Activated naive CD8-positive, alpha-beta T cell treated with anti-CD3 and anti-CD28 coated beads, Interleukin-2, amount 50 U/mL, for 24 hours (primary cell): ENCODE data around the gene CEPT1.

Experiments used
- ATAC-seq: fragments of 150-1000 bp; cut with Tn5 transposase; one replicate; pipeline ENCODE4 v1.10.0; 2021
- DNase-seq: peaks from one replicate; pipeline ENCODE4 v3.0.0; 2021
- H3K27ac Mint-ChIP-seq: one replicate; pipeline ENCODE4 v1.8.0; 2021; ENCODE audit warnings: mild to moderate bottlenecking, mixed read lengths
- H3K27me3 Mint-ChIP-seq: one replicate; pipeline ENCODE4 v1.8.0; 2021; ENCODE audit warnings: mixed read lengths
- H3K36me3 Mint-ChIP-seq: one replicate; pipeline ENCODE4 v1.8.0; 2021; ENCODE audit warnings: low read depth, mixed read lengths
- H3K4me1 Mint-ChIP-seq: one replicate; pipeline ENCODE4 v1.8.0; 2021; ENCODE audit warnings: mixed read lengths
- H3K4me3 Mint-ChIP-seq: one replicate; pipeline ENCODE4 v1.8.0; 2021; ENCODE audit warnings: mild to moderate bottlenecking, moderate library complexity, mixed read lengths
- H3K9me3 Mint-ChIP-seq: one replicate; pipeline ENCODE4 v1.8.0; 2021; ENCODE audit warnings: mixed read lengths

CEPT1 gene

DNA sequence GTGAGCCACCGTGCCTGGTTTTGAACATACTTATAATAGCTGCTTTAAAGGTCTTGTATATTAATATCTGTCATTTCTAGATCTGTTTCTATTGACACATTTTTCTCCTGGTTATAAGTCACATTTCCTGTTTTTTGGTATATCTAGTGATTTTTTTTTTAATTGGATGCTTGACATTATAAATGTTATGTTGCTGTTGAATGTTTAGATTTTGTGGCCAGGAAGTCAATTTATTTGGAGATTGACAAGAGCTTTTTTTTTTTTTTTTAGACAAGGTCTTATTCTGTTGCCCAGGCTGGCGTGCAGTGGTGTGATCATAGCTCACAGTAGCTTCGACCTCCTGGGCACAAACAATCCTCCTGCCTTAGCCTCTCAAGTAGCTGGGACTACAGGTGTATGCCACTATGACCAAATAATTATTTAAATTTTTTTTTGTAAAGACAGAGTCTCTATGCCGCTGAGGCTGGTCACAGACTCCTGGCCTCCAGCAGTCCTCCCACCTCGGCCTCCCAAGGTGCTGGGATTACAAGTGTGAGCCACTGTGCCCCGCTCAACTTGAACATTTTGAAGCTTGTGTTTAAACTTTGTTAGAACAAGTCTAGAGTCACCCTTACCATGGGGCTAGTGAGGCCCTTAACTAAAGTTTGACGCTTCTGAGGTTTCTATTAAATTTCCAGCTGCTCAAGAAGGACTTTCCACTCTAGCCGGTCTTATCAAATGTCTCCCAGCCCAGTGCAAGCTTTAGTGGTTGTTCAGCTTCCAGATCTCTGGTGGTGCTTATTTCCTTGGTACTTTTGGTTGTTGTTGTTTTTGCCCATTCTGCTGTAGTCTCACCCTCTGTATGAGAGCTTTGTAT lies 78.9 kb downstream of the CEPT1 start:
- no peaks in the 10 kb centered on the region for H3K27me3 Mint-ChIP-seq
- H3K4me3 Mint-ChIP-seq: peak overlapping the region; percentile 74
- H3K36me3 Mint-ChIP-seq: peaks cover 2% of the 10 kb centered on the region
- peaks cover 97% of the 10 kb centered on the region for H3K4me1 Mint-ChIP-seq
- ATAC-seq: no peak
- H3K9me3 Mint-ChIP-seq: no peaks in the 10 kb centered on the region
- H3K27ac Mint-ChIP-seq: peak overlapping the region; percentile 95
- no peak for DNase-seq

DNA sequence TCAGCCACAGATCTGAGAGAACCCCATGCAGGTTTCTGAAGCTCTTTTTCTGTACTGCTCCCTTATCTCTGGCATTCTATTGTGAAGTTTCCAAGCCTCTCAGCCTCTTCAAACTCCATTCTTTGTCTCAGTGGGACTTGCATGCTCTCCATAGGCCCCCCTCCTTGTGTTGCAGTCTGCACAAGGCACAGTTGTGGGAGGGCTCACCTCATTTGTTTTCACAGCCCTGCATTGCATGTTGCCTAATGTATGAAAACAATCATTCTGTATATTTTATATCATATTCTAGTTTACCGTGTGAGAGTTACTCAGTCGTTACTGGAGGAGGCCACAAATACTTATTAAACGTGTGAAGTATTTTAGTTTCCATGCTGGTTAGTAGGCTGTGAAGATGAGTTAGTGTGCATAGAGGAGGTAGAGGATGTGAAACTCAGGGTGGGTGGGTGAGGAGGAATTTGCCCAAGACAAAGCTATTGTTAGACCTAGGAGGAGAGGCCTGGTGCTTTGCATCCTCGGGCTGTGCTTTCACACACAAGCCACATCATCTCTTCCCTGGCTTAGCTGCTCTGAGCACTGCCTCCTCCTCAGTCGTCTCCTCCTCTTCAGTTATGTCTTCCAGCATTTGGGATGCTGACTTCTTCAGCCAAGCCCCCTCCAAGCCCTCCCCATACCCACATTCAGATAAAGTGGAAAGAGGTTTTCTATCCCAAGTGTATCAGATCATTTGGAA lies 79.7 kb downstream of the CEPT1 start:
- Mint-ChIP-seq H3K27ac (peak overlapping the region; percentile 95), H3K36me3 (peaks cover 2% of the 10 kb centered on the region), H3K9me3 (no peaks in the 10 kb centered on the region), H3K4me1 (peaks cover 94% of the 10 kb centered on the region), H3K27me3 (no peaks in the 10 kb centered on the region), H3K4me3 (peak overlapping the region; percentile 57)
- DNase-seq: peak; percentile 61
- ATAC-seq: peak; percentile 50

DNA sequence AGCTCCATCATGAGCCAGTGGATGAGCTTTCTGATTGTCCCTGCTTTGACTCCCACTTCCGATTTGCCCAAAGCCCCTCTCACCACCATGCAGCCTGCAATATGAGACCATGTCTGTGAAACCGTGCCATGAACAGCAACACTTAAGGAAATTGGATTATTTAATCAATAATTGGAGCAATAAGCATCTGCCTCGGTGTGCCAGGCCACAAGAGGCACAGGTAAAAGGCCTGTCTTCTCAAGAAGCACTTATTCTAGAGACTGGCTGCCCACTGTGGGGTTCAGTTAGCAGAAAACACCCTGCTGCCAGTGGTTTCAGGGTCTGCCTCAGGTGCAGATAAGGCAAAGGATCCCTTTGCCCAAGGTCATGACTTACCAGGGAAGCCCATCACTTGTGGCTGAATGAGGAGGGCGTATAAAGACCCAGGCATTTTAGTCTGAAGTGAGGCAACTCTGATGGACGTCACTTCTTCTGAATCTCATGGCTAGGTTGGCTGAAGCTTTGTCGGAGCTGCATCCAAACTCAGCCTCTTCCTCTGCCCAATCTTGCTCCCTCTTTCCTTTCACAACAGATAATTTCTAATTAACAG lies 80.4 kb downstream of the CEPT1 start:
- Mint-ChIP-seq H3K36me3 (peaks cover 2% of the 10 kb centered on the region), H3K4me1 (peaks cover 94% of the 10 kb centered on the region), H3K27me3 (no peaks in the 10 kb centered on the region), H3K27ac (peak overlapping the region; percentile 95), H3K4me3 (peak overlapping the region; percentile 52), H3K9me3 (no peaks in the 10 kb centered on the region)
- DNase-seq (no peak), ATAC-seq (no peak)

DNA sequence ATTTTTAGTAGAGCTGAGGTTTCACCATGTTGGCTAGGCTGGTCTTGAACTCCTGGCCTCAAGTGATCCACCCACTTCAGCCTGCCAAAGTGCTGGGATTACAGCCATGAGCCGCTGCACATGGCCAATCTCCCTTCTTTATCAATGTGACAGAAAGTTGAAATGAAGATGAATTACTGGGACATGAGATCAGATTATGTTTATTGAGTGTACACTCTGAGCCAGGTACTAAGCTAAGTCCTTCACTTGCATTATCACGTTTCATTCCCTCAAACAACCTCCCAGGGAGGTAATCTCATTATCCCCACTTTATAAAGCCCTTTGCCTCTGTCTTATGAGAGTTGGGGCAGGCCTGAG lies 81.2 kb downstream of the CEPT1 start:
- peak overlapping the region; percentile 95 for H3K27ac Mint-ChIP-seq
- no peak for ATAC-seq

DNA sequence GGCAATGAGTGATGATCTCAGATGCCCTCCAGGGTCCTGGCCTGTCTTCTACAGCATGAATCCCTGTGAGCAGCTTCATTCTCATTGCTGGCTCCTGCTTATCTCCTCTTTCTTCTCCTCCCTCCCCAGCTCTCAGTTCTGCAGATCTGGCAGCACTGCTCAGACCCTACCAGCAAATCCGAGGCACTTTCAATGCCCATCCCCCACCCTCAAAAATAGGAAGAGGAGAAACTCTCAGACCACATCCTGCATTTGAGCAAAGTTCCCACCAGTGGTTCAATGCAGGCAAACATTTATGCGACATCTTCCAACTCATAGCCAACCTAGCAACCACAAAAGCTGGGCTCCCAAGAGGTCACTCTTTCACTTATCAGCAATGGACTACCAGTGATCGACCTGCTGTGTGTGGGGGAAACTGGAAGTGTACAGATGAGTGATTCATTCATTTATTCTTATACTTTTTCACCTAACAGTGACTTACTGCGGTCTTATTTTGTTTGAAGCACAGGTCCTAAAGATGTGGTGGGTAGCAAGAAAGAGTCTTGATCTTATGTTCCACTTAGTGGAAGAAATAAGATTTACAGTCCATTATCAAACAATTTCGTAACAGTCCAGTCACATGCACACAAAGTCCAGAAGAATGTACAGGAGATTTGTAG lies 81.7 kb downstream of the CEPT1 start:
- Mint-ChIP-seq H3K9me3 (no peaks in the 10 kb centered on the region), H3K4me1 (peaks cover 94% of the 10 kb centered on the region), H3K27me3 (no peaks in the 10 kb centered on the region), H3K4me3 (peak overlapping the region; percentile 69), H3K36me3 (peaks cover 2% of the 10 kb centered on the region), H3K27ac (peak overlapping the region; percentile 95)
- ATAC-seq (peak; percentile 68), DNase-seq (peak; percentile 68)

More for the DNA sequence above, 81.2 kb downstream of the CEPT1 start:
- Mint-ChIP-seq H3K27me3 (no peaks in the 10 kb centered on the region), H3K9me3 (no peaks in the 10 kb centered on the region), H3K36me3 (peaks cover 2% of the 10 kb centered on the region), H3K4me3 (peak overlapping the region; percentile 69), H3K4me1 (peaks cover 94% of the 10 kb centered on the region)
- no peak for DNase-seq

DNA sequence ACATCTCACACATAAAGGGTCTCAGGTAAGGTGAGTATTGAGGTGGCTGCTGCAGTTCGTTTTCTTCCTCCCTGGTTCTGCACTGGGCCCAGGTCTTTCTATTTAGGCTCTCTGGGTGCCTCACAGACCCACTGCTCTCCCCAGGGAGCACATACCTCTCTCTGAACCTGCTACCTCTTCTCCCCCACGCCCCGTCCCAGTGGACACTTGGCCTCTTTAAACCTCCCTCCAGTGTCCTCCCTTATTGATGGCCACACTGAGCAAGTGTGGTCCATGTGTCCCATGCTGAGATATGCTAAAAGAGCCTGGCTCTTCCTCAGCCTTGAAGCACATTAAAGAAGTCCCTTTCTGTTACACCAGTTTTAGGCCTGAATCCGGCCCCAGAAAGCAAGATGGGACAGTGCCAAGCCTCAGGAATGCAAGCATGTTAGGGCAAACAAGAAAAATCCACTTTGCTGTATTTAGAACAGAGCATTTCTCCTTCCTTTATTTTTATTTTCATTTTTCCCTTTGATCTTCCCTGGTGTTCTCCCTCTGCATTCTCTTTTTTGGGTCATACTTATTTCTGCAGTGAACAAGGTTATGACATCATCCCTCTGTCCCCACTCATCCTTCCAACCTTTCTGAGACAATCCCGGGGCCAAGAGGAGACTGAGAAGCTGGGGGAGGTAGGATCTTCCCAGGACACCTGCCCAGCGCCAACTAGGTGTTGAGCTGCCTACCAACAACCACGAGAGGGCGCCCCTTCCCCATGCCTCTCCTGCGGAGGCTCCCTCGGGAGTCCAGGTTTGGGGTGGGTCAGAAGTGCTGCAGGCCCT lies 82.5 kb downstream of the CEPT1 start:
- Mint-ChIP-seq H3K27me3 (no peaks in the 10 kb centered on the region), H3K36me3 (peaks cover 2% of the 10 kb centered on the region), H3K4me3 (peak overlapping the region; percentile 69), H3K4me1 (peaks cover 94% of the 10 kb centered on the region), H3K9me3 (no peaks in the 10 kb centered on the region), H3K27ac (peak overlapping the region; percentile 95)
- DNase-seq (peak; percentile 88), ATAC-seq (peak; percentile 25)

DNA sequence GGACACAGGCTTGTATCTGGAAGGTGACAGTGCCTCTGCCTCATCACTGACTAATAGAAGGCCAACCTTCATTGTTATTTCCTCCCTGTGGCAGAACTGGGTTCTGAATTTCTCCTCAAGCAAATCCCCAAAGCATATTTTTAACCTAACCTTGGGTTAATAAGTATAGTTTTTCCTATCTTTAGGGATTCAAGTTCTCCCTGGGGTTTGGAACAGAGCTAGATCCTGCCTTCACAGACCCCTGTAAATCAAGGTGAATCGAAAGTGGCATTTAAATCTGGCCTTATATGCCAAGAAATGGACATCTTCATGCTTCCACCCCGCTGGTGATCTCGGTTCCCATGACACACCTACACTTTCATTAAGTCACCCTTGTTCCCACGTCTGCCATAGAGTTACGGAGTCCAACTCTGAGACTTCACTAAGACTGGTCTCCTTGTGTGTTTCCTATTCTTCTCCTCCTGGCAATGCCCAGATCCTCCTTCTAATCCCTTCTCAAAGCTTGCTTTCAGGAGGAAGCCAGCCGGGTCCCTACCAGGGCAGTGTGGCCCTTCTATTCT lies 83.2 kb downstream of the CEPT1 start:
- no peaks in the 10 kb centered on the region for H3K9me3 Mint-ChIP-seq
- ATAC-seq: no peak
- peaks cover 94% of the 10 kb centered on the region for H3K4me1 Mint-ChIP-seq
- H3K27ac Mint-ChIP-seq: peak overlapping the region; percentile 95
- no peak for DNase-seq
- peak overlapping the region; percentile 69 for H3K4me3 Mint-ChIP-seq
- peaks cover 2% of the 10 kb centered on the region for H3K36me3 Mint-ChIP-seq
- no peaks in the 10 kb centered on the region for H3K27me3 Mint-ChIP-seq

DNA sequence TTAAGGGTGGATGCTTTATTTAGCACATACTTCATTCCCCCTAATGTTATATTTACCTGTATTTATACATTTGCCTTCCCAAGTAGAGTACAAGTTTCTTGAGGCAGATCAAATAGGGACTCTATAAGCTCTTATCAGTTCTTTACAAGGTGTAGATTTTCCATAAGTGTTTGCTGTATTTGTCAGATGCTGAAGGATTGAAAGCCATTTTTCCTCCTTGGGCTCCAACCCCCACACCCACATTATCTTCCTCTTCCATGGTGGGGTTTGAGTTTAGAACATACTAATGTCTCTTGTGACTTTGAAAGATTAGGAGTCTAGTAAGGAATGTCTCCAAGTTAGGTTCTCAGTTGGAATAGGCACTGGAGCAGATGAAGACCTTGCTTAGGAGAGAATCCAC lies 85.1 kb downstream of the CEPT1 start:
- H3K27me3 Mint-ChIP-seq: no peaks in the 10 kb centered on the region
- H3K27ac Mint-ChIP-seq: peak overlapping the region; percentile 16
- peaks cover 90% of the 10 kb centered on the region for H3K4me1 Mint-ChIP-seq
- ATAC-seq (no peak), DNase-seq (no peak)
- no peaks in the 10 kb centered on the region for H3K9me3 Mint-ChIP-seq
- H3K4me3 Mint-ChIP-seq: peak overlapping the region; percentile 40
- H3K36me3 Mint-ChIP-seq: peaks cover 2% of the 10 kb centered on the region

DNA sequence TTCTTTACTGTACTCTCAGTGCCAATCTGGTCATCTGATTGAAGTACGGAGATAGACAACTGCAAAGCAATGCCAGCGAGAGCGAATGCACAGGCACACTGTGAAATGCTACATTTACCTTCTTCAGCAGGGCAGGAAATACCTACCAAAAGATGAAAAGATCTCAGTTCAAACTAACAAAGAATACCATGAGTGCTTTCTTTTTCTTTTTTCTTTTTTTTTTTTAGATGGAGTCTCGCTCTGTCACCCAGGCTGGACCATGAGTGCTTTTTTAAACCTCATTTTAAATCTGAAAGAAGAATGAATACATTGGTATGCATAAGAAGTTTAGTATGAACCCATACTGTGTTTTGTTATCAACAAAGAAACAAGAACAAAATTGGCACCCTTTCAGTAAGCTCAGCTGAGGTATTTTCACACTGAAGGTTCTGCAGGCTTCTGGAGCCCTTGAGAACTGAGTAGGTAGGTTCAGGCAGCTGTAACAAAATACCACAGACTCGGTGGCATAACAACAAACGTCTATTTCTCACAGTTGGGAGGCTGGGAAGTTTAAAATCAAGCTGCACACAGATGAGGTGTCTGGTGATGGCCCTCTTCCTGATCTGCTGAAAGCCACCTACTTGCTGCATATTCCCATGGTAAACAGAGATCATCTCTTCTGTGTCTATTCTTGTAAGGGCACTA lies 85.8 kb downstream of the CEPT1 start:
- Mint-ChIP-seq H3K9me3 (no peaks in the 10 kb centered on the region), H3K27ac (peak overlapping the region; percentile 68), H3K4me1 (peaks cover 88% of the 10 kb centered on the region), H3K27me3 (no peaks in the 10 kb centered on the region), H3K4me3 (peak overlapping the region; percentile 40), H3K36me3 (peaks cover 2% of the 10 kb centered on the region)
- DNase-seq (no peak), ATAC-seq (no peak)

DNA sequence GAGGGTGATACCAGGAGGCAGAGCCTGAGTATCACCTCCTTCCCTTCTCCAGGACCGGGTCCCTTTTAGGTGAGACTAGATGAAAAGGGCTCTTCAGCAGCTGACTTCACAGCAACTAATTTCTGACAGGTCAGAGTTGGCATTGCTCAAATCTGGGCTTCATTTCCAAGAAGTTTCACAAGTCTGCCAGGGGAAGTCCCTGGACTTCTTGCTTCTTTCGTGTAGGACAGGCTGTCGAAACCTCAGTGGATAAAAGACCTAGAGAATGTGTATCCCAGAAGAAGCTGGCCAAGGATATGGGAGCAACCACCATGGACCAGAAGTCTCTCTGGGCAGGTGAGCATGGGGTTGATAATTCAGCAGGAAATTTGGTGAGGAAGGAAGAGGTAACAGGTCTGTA lies 87.4 kb downstream of the CEPT1 start, which contains the start of gene CHI3L2:
Gene CHI3L2 (plus strand): TSS at position 280 of the 400 bp plus-strand sequence. CDS start 17 bp downstream, at position 297.
- DNase-seq (no peak), ATAC-seq (no peak)
- no peaks in the 10 kb centered on the region for H3K36me3 Mint-ChIP-seq
- peaks cover 86% of the 10 kb centered on the region for H3K4me1 Mint-ChIP-seq
- peak within 1 kb of the TSS; percentile 41 for H3K4me3 Mint-ChIP-seq
- H3K9me3 Mint-ChIP-seq: no peaks in the 10 kb centered on the region
- H3K27me3 Mint-ChIP-seq: no peaks in the 10 kb centered on the region
- H3K27ac Mint-ChIP-seq: no peak within 1 kb of the TSS

DNA sequence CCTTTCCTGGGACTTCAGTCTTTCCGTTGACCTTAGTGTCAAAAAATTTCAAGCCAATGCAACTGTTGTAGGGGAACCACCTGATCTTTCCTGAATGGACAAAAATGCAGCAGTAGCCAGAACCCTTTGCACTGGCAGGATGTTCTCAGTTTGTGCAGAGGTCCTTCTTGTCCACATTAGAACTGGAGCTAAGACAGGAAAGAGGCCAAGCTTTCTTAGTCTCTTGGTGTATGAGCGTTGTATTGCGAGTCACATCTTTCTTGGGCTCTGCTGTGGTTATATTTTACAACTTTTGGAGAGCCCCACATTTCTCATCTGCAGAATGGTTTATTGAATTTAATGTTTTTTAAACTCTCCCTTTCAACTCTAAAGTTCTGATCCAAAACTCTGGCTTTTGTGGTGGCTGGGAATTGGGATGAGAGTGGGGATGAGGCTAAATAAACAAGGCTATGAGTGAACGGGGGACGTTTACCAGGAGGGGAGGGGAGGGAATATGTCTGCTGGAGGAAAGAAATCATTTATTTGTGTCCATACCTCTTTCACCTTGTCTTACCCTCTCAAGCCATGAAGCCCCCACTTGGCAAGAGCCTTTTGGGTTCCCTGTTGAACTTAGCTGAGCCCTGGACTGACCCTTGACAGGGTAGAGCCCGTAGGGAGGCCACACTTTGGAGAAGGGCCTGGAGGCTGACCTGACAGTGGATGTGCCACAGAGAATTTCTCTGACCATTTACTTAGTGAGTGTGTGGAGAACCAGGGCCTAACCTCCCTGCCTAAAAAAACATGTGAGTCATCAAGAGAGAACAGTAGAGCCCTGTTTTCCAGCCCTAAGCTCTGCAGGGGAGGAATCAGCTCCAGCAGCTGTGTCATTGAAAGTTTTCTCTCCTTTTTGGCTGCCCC lies 88.1 kb downstream of the CEPT1 start:
- ATAC-seq: peak; percentile 56
- Mint-ChIP-seq H3K4me3 (no peak overlapping the region), H3K9me3 (no peaks in the 10 kb centered on the region), H3K27ac (no peak overlapping the region), H3K36me3 (no peaks in the 10 kb centered on the region), H3K27me3 (no peaks in the 10 kb centered on the region), H3K4me1 (peaks cover 85% of the 10 kb centered on the region)
- no peak for DNase-seq

DNA sequence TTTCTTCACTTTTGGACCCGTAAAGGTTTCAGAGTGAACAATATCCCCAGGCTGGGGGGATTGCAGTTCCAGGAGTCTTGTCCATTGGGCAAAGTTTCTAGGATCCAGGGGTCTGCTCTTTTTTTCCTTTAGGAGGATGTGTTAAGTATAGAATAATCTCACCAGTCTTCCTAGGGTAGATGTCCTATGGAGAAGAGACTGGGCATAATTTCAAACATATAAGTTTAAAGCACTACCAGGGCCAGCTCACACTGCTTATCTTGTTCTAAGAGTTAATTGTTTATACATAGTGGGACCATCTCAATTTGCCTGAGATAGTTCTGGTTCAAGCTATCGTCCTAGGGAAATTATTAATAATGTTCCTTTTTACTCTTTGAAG lies 88.7 kb downstream of the CEPT1 start:
- DNase-seq (no peak), ATAC-seq (no peak)
- peaks cover 80% of the 10 kb centered on the region for H3K4me1 Mint-ChIP-seq
- no peaks in the 10 kb centered on the region for H3K36me3 Mint-ChIP-seq
- no peaks in the 10 kb centered on the region for H3K9me3 Mint-ChIP-seq
- H3K27me3 Mint-ChIP-seq: no peaks in the 10 kb centered on the region
- no peak overlapping the region for H3K27ac Mint-ChIP-seq
- H3K4me3 Mint-ChIP-seq: peak overlapping the region; percentile 16
